ENCODE results near the gene CFAP20. TPM values are rescaled to one million over a fixed set of nuclear protein-coding genes. Genes with fewer than 3 reads are reported as not detected.
A peak's percentile ranks its signal among the peaks of the same experiment; 100 is the strongest.

CFAP20 gene
- total and polyA plus RNA-seq, 2 of the 13 experiments (the other 11 are each of a cell fraction or from before 2014, with no cell fraction given), result 73.1 to 87.4 TPM

DNA sequence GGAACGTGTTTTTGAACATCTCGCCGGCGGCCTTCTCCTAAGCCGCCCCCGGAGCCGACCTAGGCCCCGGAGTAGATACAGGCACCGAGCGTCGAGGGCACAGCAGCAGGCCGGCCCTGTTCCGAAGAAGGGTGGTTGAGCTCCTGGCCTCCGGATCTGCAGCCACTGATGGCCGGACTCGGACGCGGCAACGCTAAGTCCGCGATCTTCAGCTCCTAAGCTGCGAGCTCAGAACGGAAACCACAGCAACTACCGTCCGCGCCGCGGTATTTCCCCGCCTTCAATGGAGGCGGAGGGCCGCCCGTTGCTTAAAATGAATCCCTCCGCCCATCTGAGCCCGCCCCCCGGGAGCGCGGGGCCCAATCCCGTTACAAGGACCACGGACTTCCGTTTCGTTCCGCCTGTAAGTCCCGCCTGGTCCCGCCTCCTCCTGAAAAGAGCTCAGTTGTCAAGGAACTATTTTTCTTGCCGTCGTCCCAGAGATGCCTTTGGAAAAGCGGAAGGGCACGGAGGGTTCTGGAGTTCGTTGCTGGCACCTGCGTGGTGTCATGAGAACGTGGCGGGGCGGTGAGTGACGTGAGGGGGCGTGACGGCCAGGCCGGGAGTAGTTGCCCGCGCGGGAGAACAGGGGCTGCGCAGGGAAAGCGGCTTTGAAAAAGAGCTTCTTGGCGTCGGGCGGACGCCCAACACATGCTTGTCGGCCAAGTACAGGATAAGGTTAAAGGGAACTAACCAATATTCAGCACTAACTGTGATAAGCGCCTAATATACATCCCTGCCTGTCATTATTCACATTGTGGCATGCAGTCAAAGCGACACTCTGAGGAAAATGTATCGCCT, at the start of gene CFAP20 (continued):
- TF ChIP-seq BCL3 (CRISPR knock-in tag; IDR thresholded peaks at IDR 0.05) (peak; percentile 91; the same call in 1 of the 2 replicates), ZNF557 (CRISPR knock-in tag; IDR thresholded peaks at IDR 0.05) (peak; percentile 64; the same call in 1 of the 2 replicates), TGIF2 (CRISPR knock-in tag; IDR thresholded peaks at IDR 0.05) (peak; percentile 99), HMGA1 (CRISPR knock-in tag; conservative IDR thresholded peaks at IDR 0.05) (no peak), ZNF598 (CRISPR knock-in tag; IDR thresholded peaks at IDR 0.05; ENCODE audit: borderline replicate concordance) (peak; percentile 95), ARNT2 (CRISPR knock-in tag; IDR thresholded peaks at IDR 0.05; ENCODE audit: low read depth) (peak; percentile 97), ZNF646 (CRISPR knock-in tag; IDR thresholded peaks at IDR 0.05) (no peak), PREB (CRISPR knock-in tag; IDR thresholded peaks at IDR 0.05) (0 out of 2 replicates have a peak, but pooled peaks have one; percentile 68), ZKSCAN1 (IDR thresholded peaks at IDR 0.05; ENCODE audit: low read length) (no peak; the same call in 1 of the 2 replicates), HOXA5 (CRISPR knock-in tag; IDR thresholded peaks at IDR 0.05) (peak; percentile 83; the same call in 1 of the 2 replicates), ZFP36L2 (CRISPR knock-in tag; IDR thresholded peaks at IDR 0.05) (no peak), ZBTB34 (CRISPR knock-in tag; IDR thresholded peaks at IDR 0.05) (peak; percentile 46; the same call in 1 of the 2 replicates), NFRKB (IDR thresholded peaks at IDR 0.05) (no peak), ZEB1 (IDR thresholded peaks at IDR 0.05; ENCODE audit: insufficient replicate concordance, low read depth) (peak; percentile 94), ZNF644 (CRISPR knock-in tag; IDR thresholded peaks at IDR 0.05; ENCODE audit: low read depth) (peak; percentile 23; the same call in 1 of the 2 replicates), ZNF720 (CRISPR knock-in tag; IDR thresholded peaks at IDR 0.05) (no peak)
- TF ChIP-seq, protein P1, sequence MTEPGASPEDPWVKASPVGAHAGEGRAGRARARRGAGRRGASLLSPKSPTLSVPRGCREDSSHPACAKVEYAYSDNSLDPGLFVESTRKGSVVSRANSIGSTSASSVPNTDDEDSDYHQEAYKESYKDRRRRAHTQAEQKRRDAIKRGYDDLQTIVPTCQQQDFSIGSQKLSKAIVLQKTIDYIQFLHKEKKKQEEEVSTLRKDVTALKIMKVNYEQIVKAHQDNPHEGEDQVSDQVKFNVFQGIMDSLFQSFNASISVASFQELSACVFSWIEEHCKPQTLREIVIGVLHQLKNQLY (CRISPR knock-in tag; IDR thresholded peaks at IDR 0.05), result peak; percentile 62

Data from HepG2 (cell line).